DMS53 treated with DMSO at 0.1 percent for 48 hours (cell line): ENCODE measurements around the gene BICD1.

Experiments
- DNase-seq: peaks from one replicate; lab custom pipeline; 2025; ENCODE audit not compliant: unreplicated experiment; lab: John Stamatoyannopoulos, UW

BICD1 gene

DNA sequence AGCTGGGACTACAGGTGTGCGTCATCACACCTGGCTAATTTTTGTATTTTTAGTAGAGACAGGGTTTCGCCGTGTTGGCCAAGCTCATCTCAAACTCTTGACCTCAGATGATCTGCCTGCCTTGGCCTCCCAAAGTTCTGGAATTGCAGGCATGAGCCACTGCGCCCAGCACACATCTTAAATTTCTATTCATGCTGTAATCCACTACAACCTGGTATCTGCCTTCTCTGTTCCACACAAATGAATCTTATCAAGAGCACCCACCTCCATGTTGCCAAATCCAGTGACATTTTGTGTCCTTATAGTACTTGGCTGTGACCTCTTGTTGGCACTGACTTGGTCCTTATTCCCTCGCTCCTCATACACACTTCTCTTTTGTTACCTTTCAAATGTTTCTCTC, 5.8 kb upstream of the BICD1 start:
- no peak for DNase-seq

DNA sequence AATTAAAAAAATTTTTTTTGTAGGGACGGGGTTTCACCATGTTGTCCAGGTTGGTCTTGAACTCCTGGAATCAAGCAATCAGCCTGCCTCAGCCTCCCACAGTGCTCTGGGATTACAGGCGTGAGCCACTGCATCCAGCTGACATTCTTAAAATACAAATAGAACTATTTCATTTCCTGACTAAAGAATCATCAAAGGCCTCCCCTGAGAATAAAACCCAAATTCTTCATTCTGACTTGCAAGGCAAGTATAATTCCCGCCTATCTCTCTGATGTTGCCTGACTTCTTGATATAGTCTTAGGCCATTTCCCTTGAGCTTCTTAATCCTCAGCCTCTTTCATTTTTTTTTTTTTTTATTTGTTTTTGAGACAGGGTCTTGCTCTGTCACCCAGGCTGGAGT, 4.4 kb upstream of the BICD1 start:
- DNase-seq: no peak

DNA sequence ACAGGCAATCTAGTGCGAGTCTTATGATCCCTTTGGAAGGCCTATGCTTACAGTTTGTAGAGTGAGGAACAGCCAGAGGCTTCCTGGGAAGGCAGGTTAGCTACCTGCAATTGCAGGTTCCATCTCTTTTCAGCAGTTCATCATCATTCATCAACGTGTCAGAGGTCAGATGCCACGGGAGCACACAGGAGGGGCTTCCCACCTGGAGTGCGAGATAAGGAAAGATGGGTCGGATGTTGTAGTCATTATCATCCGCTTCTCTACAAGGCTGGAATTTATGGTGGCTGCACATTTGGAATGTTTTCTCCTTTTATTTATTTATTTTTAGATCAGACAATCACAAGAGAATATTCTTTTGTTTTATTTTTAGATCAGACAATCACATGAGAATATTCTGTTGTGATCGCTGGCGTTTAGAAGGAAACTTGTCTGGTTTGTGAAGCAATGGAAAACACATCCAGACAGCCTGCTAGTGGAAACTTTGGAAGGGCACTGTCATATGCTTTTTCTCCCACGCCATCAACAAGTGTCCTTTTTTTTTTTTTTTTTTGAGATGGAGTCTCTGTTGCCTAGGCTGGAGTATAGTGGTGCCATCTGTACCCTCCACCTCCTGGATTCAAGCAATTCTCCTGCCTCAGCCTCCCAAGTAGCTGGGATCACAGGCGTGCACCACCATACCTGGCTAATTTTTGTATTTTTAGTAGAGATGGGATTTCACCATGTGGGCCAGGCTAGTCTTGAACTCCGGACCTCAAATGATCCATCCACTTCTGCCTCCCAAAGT, 1.9 kb upstream of the BICD1 start:
- DNase-seq: no peak

DNA sequence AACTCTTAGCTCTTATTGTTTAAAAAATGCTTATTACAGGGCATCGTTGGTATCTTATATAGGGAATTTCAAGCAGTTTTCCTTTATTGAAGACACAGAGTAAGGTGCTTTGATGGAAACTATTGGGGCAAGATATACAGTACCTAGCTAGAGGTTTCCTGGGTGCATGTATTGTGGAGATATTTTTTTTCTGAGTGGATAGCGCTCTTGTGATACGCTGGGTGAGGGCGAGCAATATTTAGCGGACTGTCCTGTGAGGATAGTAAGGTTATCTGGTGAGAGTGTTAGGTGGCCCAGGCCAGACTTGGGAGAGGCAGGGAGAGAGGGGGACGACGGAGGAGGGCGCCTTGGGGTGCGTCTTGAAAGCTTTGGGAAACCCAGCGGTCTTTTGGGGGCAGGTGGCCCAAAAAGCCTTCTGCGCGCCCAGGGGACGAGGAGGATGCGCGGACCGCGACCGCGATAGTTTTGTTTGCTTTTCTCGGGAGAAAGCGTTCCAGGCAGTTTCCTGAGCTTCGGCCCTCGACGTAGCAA, 596 bp upstream of the BICD1 start:
- DNase-seq: peak; percentile 37

DNA sequence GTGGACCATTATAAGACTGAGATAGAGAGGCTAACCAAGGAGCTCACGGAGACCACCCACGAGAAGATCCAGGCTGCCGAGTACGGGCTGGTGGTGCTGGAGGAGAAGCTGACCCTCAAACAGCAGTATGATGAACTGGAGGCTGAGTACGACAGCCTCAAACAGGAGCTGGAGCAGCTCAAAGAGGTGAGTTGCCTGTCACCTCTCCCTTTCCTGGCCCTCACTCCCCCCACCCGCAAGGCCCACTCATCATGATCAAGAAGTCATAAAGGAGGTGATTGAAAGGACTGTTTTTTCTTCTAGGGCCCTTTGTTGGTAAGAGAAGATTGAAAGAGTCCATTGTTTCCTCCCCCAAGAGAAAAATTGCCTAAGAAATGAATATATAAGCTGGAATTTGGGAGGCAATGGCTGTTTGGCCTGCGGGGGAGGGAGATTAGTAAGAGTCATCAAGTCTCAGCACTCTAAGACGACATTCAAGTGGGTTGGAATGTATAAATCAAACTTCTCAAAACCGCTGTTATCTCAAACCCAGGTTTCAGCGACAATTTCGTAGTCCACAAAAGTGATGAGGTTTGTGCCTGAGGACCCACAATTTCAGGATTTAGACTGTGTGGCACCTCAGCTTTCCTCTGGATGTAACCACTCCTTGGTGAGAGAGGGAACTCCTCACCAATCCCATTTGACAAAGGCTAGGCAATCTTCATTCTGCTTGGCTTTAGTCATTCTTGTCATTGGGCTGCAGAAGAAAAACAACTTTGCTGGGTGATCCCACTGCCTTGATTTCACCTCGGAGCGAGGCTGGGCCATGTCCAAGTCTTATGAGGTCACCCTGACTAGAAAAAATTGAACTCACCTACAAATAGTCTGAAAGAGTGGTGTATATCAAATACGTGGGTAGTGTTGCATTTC, 966 bp downstream of the BICD1 start:
- DNase-seq: peak; percentile 18

DNA sequence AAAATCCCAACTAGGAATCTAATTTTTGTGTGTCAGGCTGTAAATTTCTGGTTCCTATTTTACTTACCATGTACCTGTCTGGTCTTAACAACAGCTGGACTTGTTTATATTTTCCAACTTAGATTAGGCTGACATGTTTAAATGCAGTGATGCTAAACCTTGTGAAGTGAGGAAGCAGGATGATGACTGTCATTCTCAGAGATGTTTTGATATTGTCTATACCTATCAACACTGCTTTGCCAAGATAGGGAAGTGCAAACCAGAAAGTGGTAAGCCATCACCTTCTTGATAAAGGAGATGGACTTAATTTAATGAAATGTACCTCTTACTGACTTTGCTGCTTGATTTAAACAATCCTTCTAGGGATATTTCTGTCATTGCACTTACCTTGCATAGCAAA, 2.1 kb downstream of the BICD1 start:
- no peak for DNase-seq

DNA sequence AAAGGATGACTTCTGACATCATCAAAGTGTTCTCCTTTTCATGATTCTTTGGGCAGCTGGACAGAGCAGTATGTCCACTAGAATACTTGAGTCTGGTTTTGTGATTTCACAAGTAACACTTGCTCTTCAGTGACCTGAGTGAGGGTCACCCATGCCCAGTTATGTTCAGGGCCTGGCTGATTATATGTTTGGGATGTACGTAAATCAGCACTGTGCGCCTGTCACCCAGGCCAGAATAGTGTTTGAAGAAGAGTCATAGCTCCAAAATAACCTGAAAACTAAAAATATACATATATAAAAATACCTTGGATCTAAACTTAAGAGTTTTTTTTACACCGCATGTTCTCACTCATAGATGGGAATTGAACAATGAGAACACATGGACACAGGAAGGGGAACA, 3.8 kb downstream of the BICD1 start:
- no peak for DNase-seq

DNA sequence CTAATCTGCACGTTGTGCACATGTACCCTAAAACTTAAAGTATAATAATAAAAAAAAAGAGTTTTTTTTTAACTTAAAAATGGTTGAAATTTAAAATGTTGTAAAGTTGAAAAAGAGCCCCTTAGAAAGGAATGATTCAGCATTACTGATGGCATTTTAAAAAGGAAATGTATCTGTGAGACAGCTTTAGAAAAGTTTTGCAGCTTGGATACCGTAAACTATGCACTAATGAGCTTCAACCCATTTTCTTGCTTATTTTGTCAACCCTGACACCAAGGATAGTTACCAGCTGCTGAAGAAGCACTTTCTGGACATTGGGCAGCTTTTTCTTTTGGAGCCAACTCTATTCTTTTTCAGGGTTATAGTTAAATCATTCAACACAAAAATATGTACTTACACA, 4.3 kb downstream of the BICD1 start:
- no peak for DNase-seq

DNA sequence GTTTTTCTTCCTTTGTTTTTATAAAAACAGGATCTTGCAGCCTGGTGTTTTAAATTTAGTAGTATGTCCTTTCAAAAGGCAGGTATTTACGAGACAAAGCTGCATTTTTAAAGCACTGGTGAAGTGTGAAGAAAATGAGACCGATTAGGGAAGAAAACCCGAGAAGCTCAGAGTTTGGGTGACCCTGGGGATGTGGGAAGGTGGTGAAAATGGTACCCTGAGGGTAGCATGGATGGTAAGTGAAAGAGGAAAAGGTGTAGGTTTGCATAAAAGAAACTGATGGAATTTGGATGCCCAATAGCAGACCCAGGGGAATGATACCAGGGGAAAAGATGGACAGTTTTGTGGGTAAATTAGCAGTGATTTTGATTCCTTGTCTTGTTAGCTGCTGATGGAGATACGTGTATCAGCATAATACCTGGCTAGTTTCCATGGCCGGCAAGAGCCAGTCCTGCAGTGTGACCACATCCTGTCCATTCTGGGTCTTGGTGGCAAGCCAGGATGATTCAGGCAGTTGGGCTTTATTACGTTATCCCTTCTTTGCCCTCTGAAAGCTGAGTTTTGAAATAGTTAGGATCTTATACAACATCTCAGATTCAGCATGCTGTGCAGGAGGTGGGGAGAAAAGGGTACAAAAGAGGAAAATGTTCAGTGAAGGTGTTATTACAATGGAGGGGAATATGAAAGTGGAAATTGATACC, 8.9 kb downstream of the BICD1 start:
- DNase-seq: peak; percentile 20

DNA sequence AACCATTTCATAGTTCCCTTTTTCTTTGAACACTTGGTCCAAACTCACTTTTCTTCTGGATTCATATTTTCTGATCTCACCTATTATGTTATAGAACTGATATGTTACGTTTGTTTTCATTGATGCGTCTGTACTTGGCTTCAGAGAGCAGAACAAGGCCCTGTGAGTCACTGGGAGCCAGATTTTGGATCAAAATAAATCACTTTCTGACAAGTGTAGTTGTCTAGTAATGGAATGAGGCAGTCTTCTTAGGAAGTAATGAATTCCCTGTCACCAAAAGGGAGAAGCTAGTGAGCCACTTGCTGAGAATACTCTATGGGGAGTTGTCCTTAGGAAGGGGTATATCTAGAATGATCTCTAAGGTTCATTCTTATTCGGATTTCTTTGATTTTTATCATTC, 10.2 kb downstream of the BICD1 start:
- DNase-seq: no peak

DNA sequence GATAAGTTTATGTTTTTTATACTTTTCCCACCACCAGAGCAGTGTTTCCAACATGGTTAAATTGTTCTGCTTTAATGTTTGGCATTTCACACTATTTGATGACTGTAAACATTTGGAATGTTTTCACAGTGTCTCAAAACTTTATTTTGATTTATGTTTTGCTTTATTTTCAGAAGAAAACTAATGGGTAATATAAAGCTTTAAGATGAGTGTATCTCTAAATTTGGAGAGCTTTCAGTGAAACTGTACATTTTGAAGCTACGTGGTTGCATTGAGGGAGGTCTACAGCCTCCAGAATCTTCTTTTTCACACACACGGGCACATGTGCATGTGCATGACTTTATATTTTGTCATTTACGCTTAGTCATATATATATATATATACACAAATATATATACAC, 10.7 kb downstream of the BICD1 start:
- no peak for DNase-seq

DNA sequence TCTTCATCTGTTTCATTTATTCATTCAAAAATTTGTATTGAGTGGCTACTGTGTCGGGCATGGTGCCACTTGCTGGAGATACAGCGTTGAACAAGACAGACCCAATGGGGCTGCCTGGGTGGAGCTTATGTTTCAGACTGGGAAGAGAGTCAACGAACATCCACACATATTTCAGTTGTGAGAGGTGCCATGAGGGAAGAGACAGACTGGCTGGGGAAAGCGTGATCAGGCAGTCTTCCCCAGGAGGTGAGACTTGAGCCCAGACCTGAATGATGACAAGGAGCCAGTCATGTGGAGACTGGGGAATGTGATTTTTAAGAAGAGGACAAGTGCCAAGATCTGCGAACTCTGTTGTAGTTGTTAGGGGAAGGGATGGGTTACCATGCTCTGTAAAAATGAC, 12.2 kb downstream of the BICD1 start:
- no peak for DNase-seq

DNA sequence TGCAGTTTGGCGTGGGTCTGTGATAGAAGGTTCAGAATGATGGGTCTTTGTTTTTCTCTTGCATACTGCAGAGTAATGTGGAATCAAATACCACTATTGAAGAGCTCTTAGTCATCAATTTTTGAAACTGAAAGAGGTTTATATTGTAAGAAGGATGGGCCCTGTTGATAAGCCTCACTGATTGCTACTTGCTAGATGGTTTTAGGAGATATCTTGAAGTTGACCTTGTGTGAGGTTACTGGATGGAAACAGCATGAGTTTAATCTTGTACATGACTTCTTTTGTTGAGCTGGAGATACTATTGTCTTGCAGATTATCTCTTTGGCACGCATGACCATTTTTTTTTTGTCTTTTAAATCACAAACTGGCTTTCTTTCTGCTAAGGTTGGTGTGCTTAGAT, 13.8 kb downstream of the BICD1 start:
- no peak for DNase-seq

DNA sequence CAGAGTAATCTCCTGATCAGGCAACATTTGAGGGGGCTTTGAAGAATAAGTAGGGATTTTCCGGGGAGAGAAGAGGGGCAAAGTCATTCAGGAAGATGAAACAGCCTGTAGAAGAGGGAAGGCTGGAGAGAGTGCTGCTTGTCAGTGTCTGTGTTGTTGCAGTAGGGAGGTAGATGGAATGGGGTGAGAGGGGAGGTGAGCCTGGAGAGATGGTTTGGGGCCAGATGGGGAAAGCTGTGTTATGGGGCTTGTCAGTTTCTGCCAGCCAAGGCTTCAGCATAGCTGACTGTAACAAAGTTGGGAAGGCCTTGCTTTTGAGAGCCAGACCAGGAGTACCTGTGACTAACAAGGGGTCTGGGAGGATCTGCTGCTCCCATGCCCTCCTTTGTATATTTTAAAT, 18.0 kb downstream of the BICD1 start:
- DNase-seq: no peak

DNA sequence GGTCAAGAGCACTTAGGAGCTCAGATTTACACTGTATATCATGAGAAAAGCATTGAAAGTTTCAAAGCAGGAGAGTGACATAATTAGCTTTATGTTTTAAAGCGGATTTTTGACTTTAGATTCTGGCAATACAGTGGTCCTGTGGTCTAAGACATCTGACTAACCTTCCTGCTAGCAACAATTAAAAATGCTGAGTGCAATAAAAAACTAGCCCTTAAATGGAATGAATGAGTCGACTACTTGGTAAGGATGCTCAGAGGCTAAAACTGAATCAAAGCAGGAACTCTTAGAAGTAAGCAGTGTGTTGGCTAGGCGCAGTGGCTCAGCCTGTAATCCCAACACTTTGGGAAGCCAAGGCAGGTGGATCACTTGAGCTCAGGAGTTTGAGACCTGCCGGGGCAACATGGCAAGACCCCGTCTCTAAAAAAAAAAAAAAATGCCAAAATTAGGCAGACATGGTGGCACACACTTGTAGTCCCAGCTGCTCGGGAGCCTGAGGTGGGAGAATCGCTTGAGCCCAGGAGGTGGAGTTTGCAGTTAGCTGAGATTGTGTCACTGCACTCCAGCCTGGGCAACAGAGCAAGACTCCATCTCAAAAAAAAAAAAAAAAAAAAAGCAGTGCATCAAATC, 18.9 kb downstream of the BICD1 start:
- no peak for DNase-seq

DNA sequence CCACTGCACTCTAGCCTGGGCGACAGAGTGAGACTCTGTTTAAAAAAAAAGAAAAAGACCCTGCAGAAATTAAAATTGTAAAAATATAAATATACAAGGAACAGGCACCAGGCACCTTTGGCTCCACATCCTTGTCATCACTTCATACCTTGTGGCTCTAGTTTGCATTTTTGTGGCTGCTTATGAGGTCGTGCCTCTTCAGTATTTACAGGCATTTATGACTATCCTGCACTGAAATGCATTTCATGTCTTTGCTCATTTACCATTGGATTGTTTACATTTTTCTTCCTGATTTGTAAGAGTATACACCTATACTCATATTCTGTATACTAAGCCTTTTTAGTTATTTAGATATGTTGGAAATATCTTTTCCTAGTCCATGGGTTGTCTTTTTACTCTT, 20.1 kb downstream of the BICD1 start:
- no peak for DNase-seq

DNA sequence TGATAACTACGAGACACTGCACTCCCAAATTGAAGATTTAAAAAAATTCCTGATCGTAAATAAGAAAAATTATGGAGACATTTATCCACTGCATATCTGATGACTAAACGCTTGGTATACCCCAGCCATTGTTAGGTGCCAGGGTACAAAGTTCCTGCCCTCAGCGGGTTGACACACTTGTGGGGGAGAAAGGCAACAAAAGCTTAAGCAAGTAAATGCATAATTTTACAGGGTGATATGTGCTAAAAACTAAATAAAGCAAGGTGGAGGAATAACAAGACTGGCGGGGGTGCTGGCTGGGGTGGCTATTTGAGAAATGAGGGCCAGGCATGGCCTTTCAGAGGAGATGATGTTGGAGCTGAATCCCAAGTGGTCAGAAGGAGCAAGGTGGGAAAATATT, 25.0 kb downstream of the BICD1 start:
- no peak for DNase-seq

DNA sequence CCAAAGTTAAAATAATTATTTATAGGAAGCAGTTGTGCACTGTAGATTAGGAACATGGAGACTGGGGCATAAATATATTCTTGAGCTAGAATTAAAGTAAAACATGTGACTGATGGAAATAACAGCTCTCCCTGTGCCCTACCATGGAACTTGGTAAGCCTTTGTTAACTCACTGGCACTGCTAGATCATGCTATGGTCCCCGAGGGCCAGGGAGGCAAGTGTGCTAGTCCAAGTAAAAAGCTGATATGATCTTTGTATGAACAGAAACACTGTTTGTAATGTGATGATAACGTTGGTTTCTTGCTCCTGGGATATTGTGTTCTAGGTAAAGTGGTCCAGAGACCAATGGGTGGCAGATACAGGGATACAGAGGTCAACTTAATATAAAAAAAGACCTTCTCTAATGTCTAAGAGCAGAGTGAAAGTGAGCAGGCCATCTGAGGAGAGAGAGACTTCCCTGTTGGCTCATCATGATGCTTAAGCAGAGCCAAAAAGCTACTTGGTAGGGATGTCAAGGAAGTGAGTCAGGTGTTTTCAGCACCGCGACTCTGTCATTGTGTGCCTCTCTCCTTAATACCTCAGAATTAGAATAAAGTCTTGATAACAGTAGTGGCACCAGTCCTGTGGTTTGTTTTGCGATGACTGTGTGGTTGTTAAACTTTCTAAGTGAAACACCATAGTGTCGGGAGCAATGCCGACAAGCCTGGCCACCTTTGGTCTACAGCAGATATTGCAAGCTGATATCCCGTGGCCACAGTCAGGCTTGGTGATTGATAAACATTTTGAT, 27.6 kb downstream of the BICD1 start:
- no peak for DNase-seq

DNA sequence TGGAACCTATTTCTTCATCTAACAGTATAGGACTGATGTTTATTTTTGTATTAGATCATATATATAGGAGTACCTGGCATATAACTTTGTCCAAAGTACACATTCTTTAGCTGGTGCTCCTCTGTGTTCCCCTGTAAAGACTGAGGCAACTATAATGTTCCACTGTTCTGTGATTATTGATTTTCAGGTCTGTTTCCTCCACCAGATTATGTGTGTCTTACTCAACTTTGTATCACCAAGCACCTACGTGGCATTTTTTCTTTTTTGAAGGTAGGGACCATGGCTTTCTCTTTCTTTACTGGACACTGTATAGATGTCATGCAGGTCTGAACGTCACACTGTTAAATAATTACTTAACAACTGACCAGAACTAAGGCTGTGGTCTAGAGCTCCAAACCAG, 29.3 kb downstream of the BICD1 start:
- DNase-seq: no peak

DNA sequence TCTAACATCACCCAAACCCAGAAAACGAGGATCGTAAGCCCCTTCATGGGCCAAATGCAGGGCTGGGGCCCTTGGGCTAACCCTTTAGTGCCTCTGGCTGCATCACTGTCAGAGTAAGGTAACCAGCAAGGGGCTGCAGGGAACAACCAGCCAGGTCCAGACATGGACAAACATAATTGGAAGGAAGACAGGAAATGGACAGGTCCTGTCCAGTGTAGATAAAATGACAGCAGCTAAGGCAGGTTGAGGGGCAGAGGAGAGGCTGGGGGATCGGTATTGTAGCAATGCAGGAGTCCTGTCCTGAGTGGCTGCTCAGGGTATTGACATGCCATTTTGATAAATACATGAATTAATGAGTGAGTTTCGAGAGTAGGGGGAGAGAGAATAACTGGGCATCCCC, 29.8 kb downstream of the BICD1 start:
- DNase-seq: no peak
